ENCODE measurements around the gene UBE2B.

The UBE2B gene

DNA sequence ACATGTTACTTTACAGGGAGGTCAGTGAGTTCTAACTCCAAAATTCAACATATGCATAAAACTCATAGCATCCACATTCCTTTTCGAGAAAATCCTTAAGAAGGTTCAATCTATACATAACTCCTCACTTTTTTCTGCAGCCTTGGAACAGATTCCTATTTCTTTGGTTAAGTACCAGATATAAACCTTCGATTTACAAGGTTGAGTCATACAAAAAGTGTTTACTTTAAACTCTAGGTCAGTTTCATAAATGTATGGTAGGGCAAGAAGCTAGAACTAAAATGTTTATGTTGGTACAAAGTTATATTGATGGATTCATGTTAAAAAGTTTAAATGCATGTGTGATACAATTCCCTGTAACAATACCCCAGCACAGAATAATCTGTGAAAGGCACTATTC lies 20.9 kb downstream of the UBE2B start:
- DNase-seq (ENCODE audit: low read depth, low spot score), result no peak
- Histone ChIP-seq H3K9ac (ENCODE audit: insufficient read length) (no peak overlapping the region), H3K36me3 (ENCODE audit: insufficient read depth, low read length) (peaks cover 82% of the 10 kb centered on the region)

DNA sequence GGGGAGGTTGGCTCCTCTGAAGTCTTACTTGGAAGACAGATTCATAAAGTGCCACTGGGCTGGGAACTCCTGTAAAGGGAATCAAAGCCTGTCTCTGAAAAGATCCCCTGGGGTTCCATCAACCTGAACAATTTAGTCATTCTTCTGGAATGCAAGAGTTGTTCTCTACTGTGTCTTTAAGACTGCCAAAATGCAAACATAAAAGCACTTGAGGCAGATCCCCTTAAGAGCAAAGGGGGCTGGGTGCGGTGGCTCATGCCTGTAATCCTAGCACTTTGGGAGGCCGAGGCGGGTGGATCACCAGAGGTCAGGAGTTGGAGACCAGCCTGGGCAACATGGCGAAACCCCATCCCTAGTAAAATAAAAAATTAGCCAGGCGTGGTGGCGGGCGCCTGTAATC lies 23.6 kb downstream of the UBE2B start:
- no peak for DNase-seq (ENCODE audit: low read depth, low spot score)
- no peaks in the 10 kb centered on the region for H3K9me3 ChIP-seq (ENCODE audit: low read depth, low read length)
- no peak overlapping the region for H3K27ac ChIP-seq
- no peak overlapping the region for H3K9ac ChIP-seq (ENCODE audit: insufficient read length)
- peaks cover 80% of the 10 kb centered on the region for H3K36me3 ChIP-seq (ENCODE audit: insufficient read depth, low read length)
- no peak overlapping the region for H3K4me3 ChIP-seq
- TF ChIP-seq POLR2AphosphoS5 (IDR thresholded peaks at IDR 0.05; ENCODE audit: borderline replicate concordance, low read depth, low read length) (no peak), EZH2 (IDR thresholded peaks at IDR 0.05) (no peak), FOXP2 (optimal IDR thresholded peaks at IDR 0.05; ENCODE audit: control extremely low read depth, extremely low read length, insufficient read depth) (no peak)

More for the DNA sequence above, 20.9 kb downstream of the UBE2B start:
- no peak overlapping the region for H3K4me3 ChIP-seq
- no peak overlapping the region for H3K27ac ChIP-seq
- TF ChIP-seq FOXP2 (optimal IDR thresholded peaks at IDR 0.05; ENCODE audit: control extremely low read depth, extremely low read length, insufficient read depth) (no peak), EZH2 (IDR thresholded peaks at IDR 0.05) (no peak), POLR2AphosphoS5 (IDR thresholded peaks at IDR 0.05; ENCODE audit: borderline replicate concordance, low read depth, low read length) (no peak)
- no peaks in the 10 kb centered on the region for H3K9me3 ChIP-seq (ENCODE audit: low read depth, low read length)

DNA sequence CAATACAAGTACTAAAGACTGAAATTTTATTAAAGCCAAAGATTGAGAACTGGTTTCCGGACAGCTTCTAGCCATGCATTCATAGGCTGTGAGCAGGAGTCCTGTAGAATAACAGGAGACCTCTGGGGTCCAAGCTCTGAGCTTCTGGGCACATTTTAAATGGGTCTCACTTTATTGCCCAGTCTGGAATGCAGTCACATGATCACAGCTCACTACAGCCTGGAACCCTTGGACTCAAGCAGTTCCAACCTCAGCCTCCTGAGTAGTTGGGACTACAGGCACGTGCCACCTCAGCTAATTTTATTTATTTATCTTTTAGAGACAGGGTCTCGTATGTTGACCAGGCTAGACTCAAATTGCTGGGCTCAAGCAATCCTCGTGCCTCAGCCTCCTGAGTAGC lies 24.9 kb downstream of the UBE2B start:
- no peak overlapping the region for H3K9ac ChIP-seq (ENCODE audit: insufficient read length)
- H3K4me3 ChIP-seq, result no peak overlapping the region
- peaks cover 70% of the 10 kb centered on the region for H3K36me3 ChIP-seq (ENCODE audit: insufficient read depth, low read length)
- no peaks in the 10 kb centered on the region for H3K9me3 ChIP-seq (ENCODE audit: low read depth, low read length)
- TF ChIP-seq FOXP2 (optimal IDR thresholded peaks at IDR 0.05; ENCODE audit: control extremely low read depth, extremely low read length, insufficient read depth) (no peak), POLR2AphosphoS5 (IDR thresholded peaks at IDR 0.05; ENCODE audit: borderline replicate concordance, low read depth, low read length) (no peak), EZH2 (IDR thresholded peaks at IDR 0.05) (no peak)
- H3K27ac ChIP-seq, result no peak overlapping the region
- DNase-seq (ENCODE audit: low read depth, low spot score), result no peak

DNA sequence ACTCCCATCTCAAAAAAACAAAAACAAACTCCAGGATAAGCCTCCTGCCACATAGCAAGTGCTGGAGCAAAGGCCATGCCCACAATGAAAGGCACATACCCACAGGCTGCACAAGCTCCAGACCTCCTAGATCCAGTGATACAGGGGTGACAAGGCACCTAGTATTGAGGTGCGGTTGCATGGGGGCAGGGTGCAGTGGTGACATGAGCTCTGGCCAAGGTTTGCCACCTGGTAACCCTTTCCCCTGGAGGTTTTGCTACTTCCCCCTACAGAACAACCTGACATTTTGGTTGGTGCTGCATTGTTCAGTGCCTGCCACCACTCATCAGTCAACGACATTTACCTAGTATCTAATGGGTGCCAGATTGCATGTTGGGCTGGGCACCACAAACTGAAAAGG lies 25.8 kb downstream of the UBE2B start:
- H3K9ac ChIP-seq (ENCODE audit: insufficient read length), result no peak overlapping the region
- H3K36me3 ChIP-seq (ENCODE audit: insufficient read depth, low read length), result peaks cover 66% of the 10 kb centered on the region
- no peak overlapping the region for H3K27ac ChIP-seq
- H3K9me3 ChIP-seq (ENCODE audit: low read depth, low read length), result no peaks in the 10 kb centered on the region
- H3K4me3 ChIP-seq, result no peak overlapping the region
- DNase-seq (ENCODE audit: low read depth, low spot score), result no peak
- TF ChIP-seq EZH2 (IDR thresholded peaks at IDR 0.05) (no peak), FOXP2 (optimal IDR thresholded peaks at IDR 0.05; ENCODE audit: control extremely low read depth, extremely low read length, insufficient read depth) (no peak), POLR2AphosphoS5 (IDR thresholded peaks at IDR 0.05; ENCODE audit: borderline replicate concordance, low read depth, low read length) (no peak)

DNA sequence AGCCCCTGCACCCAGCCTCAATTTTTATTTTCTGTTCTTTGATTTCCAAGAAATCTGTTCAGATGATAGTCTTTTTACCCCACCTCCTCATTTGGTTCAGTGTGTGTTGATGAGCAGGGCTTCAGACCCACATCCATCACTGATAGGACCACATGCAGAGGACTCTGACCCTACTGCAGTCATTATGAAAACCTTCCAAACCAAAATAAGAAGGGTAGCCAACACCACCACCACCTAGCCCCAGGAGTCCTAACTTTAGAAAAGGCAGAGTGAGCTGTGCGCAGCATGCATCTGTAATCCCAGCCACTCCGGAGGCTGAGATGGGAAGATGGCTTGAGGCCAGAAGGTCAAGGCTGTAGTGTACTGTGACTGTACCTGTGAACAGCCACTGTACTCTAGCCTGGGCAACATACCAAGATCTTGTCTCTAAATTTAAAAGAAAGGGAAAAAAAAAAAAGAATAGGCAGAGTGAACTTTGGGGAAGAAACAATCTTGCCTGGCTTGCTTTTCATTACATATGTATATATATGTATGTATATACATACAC lies 27.3 kb downstream of the UBE2B start:
- TF ChIP-seq POLR2AphosphoS5 (IDR thresholded peaks at IDR 0.05; ENCODE audit: borderline replicate concordance, low read depth, low read length) (no peak), EZH2 (IDR thresholded peaks at IDR 0.05) (no peak), FOXP2 (optimal IDR thresholded peaks at IDR 0.05; ENCODE audit: control extremely low read depth, extremely low read length, insufficient read depth) (no peak)
- no peak for DNase-seq (ENCODE audit: low read depth, low spot score)
- H3K36me3 ChIP-seq (ENCODE audit: insufficient read depth, low read length), result peaks cover 55% of the 10 kb centered on the region
- H3K9me3 ChIP-seq (ENCODE audit: low read depth, low read length), result no peaks in the 10 kb centered on the region
- H3K4me3 ChIP-seq, result no peak overlapping the region
- H3K9ac ChIP-seq (ENCODE audit: insufficient read length), result no peak overlapping the region
- no peak overlapping the region for H3K27ac ChIP-seq

DNA sequence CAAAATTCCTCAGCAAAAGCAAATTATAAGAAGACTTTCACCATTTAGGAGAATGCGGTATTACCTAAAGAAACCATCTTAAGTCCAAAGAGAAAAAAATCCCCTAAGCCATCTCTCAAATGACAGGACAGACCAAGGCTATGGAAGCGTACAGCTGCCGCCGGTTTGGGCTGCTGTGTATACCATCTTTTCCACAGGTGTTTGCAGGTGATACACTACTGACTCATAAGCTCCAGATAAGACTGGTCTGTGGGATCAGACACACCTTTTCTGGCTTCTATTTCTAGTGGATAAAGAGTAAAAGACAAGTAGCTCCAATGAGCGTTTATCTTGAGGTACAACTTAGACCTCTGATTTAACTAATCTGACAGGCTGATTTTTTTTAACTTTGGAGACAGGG lies 32.6 kb downstream of the UBE2B start:
- Histone ChIP-seq H3K36me3 (ENCODE audit: insufficient read depth, low read length) (peaks cover 26% of the 10 kb centered on the region), H3K27ac (no peak overlapping the region), H3K9me3 (ENCODE audit: low read depth, low read length) (no peaks in the 10 kb centered on the region), H3K9ac (ENCODE audit: insufficient read length) (no peak overlapping the region), H3K4me3 (no peak overlapping the region)
- TF ChIP-seq EZH2 (IDR thresholded peaks at IDR 0.05), result no peak
- no peak for TF ChIP-seq FOXP2 (optimal IDR thresholded peaks at IDR 0.05; ENCODE audit: control extremely low read depth, extremely low read length, insufficient read depth)
- TF ChIP-seq POLR2AphosphoS5 (IDR thresholded peaks at IDR 0.05; ENCODE audit: borderline replicate concordance, low read depth, low read length), result no peak
- DNase-seq (ENCODE audit: low read depth, low spot score), result no peak

DNA sequence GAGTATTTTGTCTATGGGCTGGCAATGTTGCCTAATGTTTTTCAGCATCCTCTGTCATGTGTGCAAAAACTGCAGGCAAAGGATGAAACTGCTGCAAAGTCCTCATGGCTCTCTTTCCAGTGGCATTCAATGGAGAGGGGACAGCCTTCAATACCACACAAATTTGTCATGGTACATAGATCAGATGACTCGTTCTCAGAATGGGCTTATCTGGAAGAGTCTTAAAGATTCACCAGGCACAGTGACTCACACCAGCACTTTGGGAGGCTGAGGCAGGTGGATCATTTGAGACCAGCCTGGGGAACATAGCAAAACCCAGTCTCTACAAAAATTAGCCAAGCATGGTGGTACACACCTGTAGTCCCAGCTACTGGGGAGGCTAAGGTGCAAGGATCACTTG lies 35.0 kb downstream of the UBE2B start:
- no peak for DNase-seq (ENCODE audit: low read depth, low spot score)
- Histone ChIP-seq H3K36me3 (ENCODE audit: insufficient read depth, low read length) (peaks cover 19% of the 10 kb centered on the region), H3K27ac (no peak overlapping the region), H3K9me3 (ENCODE audit: low read depth, low read length) (no peaks in the 10 kb centered on the region), H3K9ac (ENCODE audit: insufficient read length) (no peak overlapping the region), H3K4me3 (no peak overlapping the region)
- TF ChIP-seq FOXP2 (optimal IDR thresholded peaks at IDR 0.05; ENCODE audit: control extremely low read depth, extremely low read length, insufficient read depth), result no peak
- TF ChIP-seq POLR2AphosphoS5 (IDR thresholded peaks at IDR 0.05; ENCODE audit: borderline replicate concordance, low read depth, low read length), result no peak
- TF ChIP-seq EZH2 (IDR thresholded peaks at IDR 0.05), result no peak

- TF ChIP-seq FOXP2 (optimal IDR thresholded peaks at IDR 0.05; ENCODE audit: control extremely low read depth, extremely low read length, insufficient read depth) (no peak), EZH2 (IDR thresholded peaks at IDR 0.05) (no peak), POLR2AphosphoS5 (IDR thresholded peaks at IDR 0.05; ENCODE audit: borderline replicate concordance, low read depth, low read length) (no peak)
- no peak overlapping the region for H3K27ac ChIP-seq
- no peak overlapping the region for H3K9ac ChIP-seq (ENCODE audit: insufficient read length)
- no peak overlapping the region for H3K4me3 ChIP-seq
- peaks cover 11% of the 10 kb centered on the region for H3K36me3 ChIP-seq (ENCODE audit: insufficient read depth, low read length)
- no peaks in the 10 kb centered on the region for H3K9me3 ChIP-seq (ENCODE audit: low read depth, low read length)
- no peak for DNase-seq (ENCODE audit: low read depth, low spot score)
Observed at GRCh38 chr5:134409321-134409720, 38.0 kb downstream of the UBE2B start.

GRCh38 chr5:134410822-134411221 lies 39.5 kb downstream of the UBE2B start:
- Histone ChIP-seq H3K4me3 (peak overlapping the region; percentile 79), H3K9ac (ENCODE audit: insufficient read length) (peak overlapping the region; percentile 82), H3K27ac (no peak overlapping the region), H3K36me3 (ENCODE audit: insufficient read depth, low read length) (peaks cover 7% of the 10 kb centered on the region), H3K9me3 (ENCODE audit: low read depth, low read length) (no peaks in the 10 kb centered on the region)
- no peak for TF ChIP-seq FOXP2 (optimal IDR thresholded peaks at IDR 0.05; ENCODE audit: control extremely low read depth, extremely low read length, insufficient read depth)
- TF ChIP-seq EZH2 (IDR thresholded peaks at IDR 0.05), result no peak
- TF ChIP-seq POLR2AphosphoS5 (IDR thresholded peaks at IDR 0.05; ENCODE audit: borderline replicate concordance, low read depth, low read length), result no peak
- DNase-seq (ENCODE audit: low read depth, low spot score), result no peak

Measured in SK-N-MC (cell line).